GDM1 (cell line): ENCODE measurements around the gene IDH3G.

Source experiments
- DNase-seq: peaks from one replicate; lab custom pipeline; 2025; lab: John Stamatoyannopoulos, UW

The IDH3G gene

GRCh38 chrX:153791104-153791852 is 2.9 kb downstream of the IDH3G start:
- DNase-seq = no peak

GRCh38 chrX:153789654-153790053 is 4.5 kb downstream of the IDH3G start:
- DNase-seq = no peak

GRCh38 chrX:153786669-153787068 is 7.5 kb downstream of the IDH3G start:
- no peak for DNase-seq

GRCh38 chrX:153784325-153784967 is 9.7 kb downstream of the IDH3G start:
- no peak for DNase-seq

GRCh38 chrX:153783378-153784013 is 10.7 kb downstream of the IDH3G start:
- no peak for DNase-seq

GRCh38 chrX:153782871-153783270 is 11.3 kb downstream of the IDH3G start:
- no peak for DNase-seq

GRCh38 chrX:153782313-153782712 is 11.9 kb downstream of the IDH3G start:
- no peak for DNase-seq

GRCh38 chrX:153781428-153782047 is 12.6 kb downstream of the IDH3G start:
- DNase-seq = no peak

GRCh38 chrX:153780678-153781427 is 13.3 kb downstream of the IDH3G start, which contains the start of gene SRPK3:
Gene SRPK3, plus strand, starts transcription at chrX:153781041. Its CDS starts 46 bp downstream, at chrX:153781087.
- no peak for DNase-seq

GRCh38 chrX:153779891-153780677 is 14.1 kb downstream of the IDH3G start:
- peak; percentile 59 for DNase-seq

- no peak for DNase-seq
These were observed 15.5 kb downstream of the IDH3G start for GRCh38 chrX:153778684-153779101.

GRCh38 chrX:153778181-153778580 is 16.0 kb downstream of the IDH3G start:
- no peak for DNase-seq

- no peak for DNase-seq
These were observed 16.7 kb downstream of the IDH3G start for GRCh38 chrX:153777261-153778090.

- no peak for DNase-seq
These were observed 17.5 kb downstream of the IDH3G start for GRCh38 chrX:153776611-153777045.

GRCh38 chrX:153776120-153776599 is 18.0 kb downstream of the IDH3G start:
- DNase-seq = no peak

- no peak for DNase-seq
These were observed 18.7 kb downstream of the IDH3G start for GRCh38 chrX:153775293-153776119.

GRCh38 chrX:153774576-153775292 is 19.4 kb downstream of the IDH3G start:
- DNase-seq = no peak
